Osteoblast (primary cell): ENCODE measurements around the gene OVOL2. TPM values are rescaled to one million over a fixed set of nuclear protein-coding genes. Genes with fewer than 3 reads are reported as not detected.
"Not testable (repeated sequence)": the region's sequence is repeated elsewhere in the genome, so short reads cannot be mapped to it uniquely, and the experiment has no call there.

Experiments
- DNase-seq: peaks from one replicate; pipeline ENCODE4 v3.0.0; 2011; ENCODE audit warnings: low spot score, mixed read lengths; ENCODE audit not compliant: insufficient read length; ENCODE audit errors: missing footprints
- H2AFZ ChIP-seq: 2 replicates; pipeline ENCODE4 v1.6.0; 2011; ENCODE audit warnings: mild to moderate bottlenecking, low read length
- H3K27ac ChIP-seq: 2 replicates; pipeline ENCODE4 v1.5.1; 2011; ENCODE audit warnings: mild to moderate bottlenecking, low read depth, low read length, moderate library complexity
- H3K27me3 ChIP-seq: 2 replicates; pipeline ENCODE4 v1.6.0; 2012; ENCODE audit warnings: mild to moderate bottlenecking, control low read depth, inconsistent platforms, low read length, moderate library complexity; ENCODE audit not compliant: insufficient read depth
- H3K36me3 ChIP-seq: 2 replicates; pipeline ENCODE4 v1.5.1; 2011; ENCODE audit warnings: mild to moderate bottlenecking, low read length, control low read depth, moderate library complexity; ENCODE audit not compliant: insufficient read depth
- H3K4me1 ChIP-seq: 2 replicates; pipeline ENCODE4 v1.5.1; 2011; ENCODE audit warnings: mild to moderate bottlenecking, low read length, control low read depth, moderate library complexity; ENCODE audit not compliant: insufficient read depth
- H3K4me2 ChIP-seq: 2 replicates; pipeline ENCODE4 v1.6.0; 2011; ENCODE audit warnings: mild to moderate bottlenecking, low read length; ENCODE audit not compliant: insufficient read depth
- H3K4me3 ChIP-seq: fragments of 200-600 bp; sonication (generic); 3 replicates; pipeline ENCODE4 v1.5.1; 2012; ENCODE audit warnings: mild to moderate bottlenecking, low read length, inconsistent platforms; ENCODE audit not compliant: insufficient read depth
- H3K79me2 ChIP-seq: 2 replicates; pipeline ENCODE4 v1.6.0; 2012; ENCODE audit warnings: mild to moderate bottlenecking, low read length, control low read depth, inconsistent platforms; ENCODE audit not compliant: insufficient read depth
- H3K9me3 ChIP-seq: 2 replicates; pipeline ENCODE4 v1.5.1; 2011; ENCODE audit warnings: low read depth, low read length, control low read depth
- H4K20me1 ChIP-seq: 2 replicates; pipeline ENCODE4 v1.6.0; 2012; ENCODE audit warnings: mild to moderate bottlenecking, low read length, control low read depth; ENCODE audit not compliant: insufficient read depth
- CTCF ChIP-seq: IDR thresholded peaks from 2 replicates; pipeline ENCODE4 v1.5.1; 2011; ENCODE audit warnings: mild to moderate bottlenecking, low read depth, low read length, moderate library complexity; ENCODE audit errors: extremely low read depth
- total RNA-seq: library from RNA; depleted of rRNA; stranded (reverse); fragments of >200 nt; gene quantifications from 2 replicates; pipeline ENCODE4 v1.2.3, GENCODE V29; 2012

OVOL2 gene
- total RNA-seq, result not detected in 2 replicates

GRCh38 chr20:18057101-18057993 is at the start of gene OVOL2:
Gene OVOL2 (minus strand): TSS chr20:18057916. CDS start chr20:18057634, 282 bp downstream.
- peak; percentile 86 for DNase-seq

DNA sequence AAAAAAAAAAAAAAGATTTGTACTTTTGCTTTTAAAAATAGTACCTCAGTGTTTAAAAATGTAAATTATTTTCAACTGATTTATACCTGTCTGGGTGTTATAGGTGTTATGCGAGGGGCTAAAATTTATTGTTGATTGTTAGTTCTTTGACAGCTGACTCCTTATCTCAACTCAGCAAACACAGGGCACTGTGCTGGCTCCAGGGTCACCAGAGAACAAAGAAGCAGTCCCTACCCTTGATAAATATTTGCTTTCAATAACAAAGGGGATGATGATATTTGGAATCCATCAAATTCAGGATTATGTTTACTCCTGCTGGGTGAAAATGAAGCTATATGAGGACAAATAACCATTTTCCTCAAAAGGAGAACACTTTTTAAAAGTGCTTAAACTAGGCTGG is 45.8 kb upstream of the OVOL2 start:
- TF ChIP-seq CTCF, result no peak
- H3K27me3 ChIP-seq, result no peaks in the 10 kb centered on the region
- no peaks in the 10 kb centered on the region for H3K4me1 ChIP-seq
- no peaks in the 10 kb centered on the region for H3K9me3 ChIP-seq
- H3K79me2 ChIP-seq, result no peaks in the 10 kb centered on the region
- H3K27ac ChIP-seq, result no peak overlapping the region
- H2AFZ ChIP-seq, result no peak overlapping the region
- H3K4me2 ChIP-seq, result no peak overlapping the region
- no peaks in the 10 kb centered on the region for H3K36me3 ChIP-seq
- DNase-seq, result no peak
- no peak overlapping the region for H3K4me3 ChIP-seq
- H4K20me1 ChIP-seq, result no peaks in the 10 kb centered on the region

More at GRCh38 chr20:18057101-18057993, at the start of gene OVOL2:
- Histone ChIP-seq H3K4me1 (no peaks in the 10 kb centered on the region), H3K4me2 (no peak within 1 kb of the TSS), H3K36me3 (no peaks in the 10 kb centered on the region), H3K27ac (no peak within 1 kb of the TSS), H4K20me1 (no peaks in the 10 kb centered on the region), H2AFZ (no peak within 1 kb of the TSS), H3K79me2 (no peaks in the 10 kb centered on the region), H3K9me3 (no peaks in the 10 kb centered on the region), H3K27me3 (peaks cover 73% of the 10 kb centered on the region), H3K4me3 (no peak within 1 kb of the TSS)
- no peak for TF ChIP-seq CTCF

DNA sequence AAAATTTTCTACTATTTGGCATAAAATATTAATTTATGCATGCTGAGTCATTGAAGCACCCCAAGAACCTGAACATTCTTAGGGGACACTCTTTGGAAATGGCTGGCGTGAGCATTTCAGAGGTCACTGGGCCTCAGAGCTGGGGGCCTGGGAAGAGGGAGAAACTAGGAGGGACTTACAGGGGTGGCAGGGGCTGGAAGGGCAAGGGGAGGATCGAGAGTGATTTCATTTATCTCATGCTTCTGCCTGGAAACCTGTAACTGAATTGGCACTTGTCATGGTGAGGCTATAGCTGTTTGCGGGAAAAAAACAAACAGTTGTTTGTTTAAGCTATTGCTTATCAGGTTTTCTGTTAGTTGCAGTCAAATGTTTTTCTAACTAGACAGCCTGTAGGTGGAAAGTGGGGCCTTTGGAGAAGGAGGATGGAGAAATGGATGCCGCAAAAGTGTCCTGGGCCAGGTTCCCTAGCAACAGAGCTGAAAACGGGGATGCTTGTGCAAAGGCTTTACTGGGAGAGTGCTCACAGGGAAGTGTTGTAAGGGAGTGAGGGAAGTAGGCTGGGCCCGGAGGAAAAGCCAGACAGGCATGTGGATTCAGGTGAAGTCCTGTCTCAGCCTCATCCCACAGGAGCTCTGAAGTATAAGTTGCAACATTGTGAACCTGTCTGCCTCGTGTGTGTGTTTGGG is 43.6 kb upstream of the OVOL2 start:
- no peak for TF ChIP-seq CTCF
- no peaks in the 10 kb centered on the region for H3K4me1 ChIP-seq
- DNase-seq, result no peak
- no peaks in the 10 kb centered on the region for H3K79me2 ChIP-seq
- H3K4me2 ChIP-seq, result no peak overlapping the region
- no peak overlapping the region for H3K4me3 ChIP-seq
- no peak overlapping the region for H3K27ac ChIP-seq
- no peak overlapping the region for H2AFZ ChIP-seq
- H3K36me3 ChIP-seq, result no peaks in the 10 kb centered on the region
- no peaks in the 10 kb centered on the region for H4K20me1 ChIP-seq
- no peaks in the 10 kb centered on the region for H3K9me3 ChIP-seq
- no peaks in the 10 kb centered on the region for H3K27me3 ChIP-seq

DNA sequence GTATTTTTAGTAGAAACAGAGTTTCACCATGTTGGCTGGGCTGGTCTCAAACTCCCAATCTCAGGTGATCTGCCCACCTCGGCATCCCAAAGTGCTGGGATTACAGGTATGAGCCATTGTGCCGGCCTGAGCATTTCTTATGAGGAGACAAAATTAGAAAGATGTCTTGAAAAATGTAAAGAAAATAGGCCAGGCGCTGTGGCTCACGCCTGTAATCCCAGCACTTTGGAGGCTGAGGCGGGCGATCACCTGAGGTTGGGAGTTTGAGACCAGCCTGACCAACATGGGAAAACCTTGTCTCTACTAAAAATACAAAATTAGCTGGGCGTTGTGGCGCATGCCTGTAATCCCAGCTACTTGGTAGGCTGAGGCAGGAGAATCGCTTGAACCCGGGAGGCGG is 42.9 kb upstream of the OVOL2 start:
- not testable (repeated sequence) for DNase-seq, H3K4me2 ChIP-seq, H3K36me3 ChIP-seq, H2AFZ ChIP-seq, H3K4me3 ChIP-seq, H3K27ac ChIP-seq, H3K79me2 ChIP-seq, H3K4me1 ChIP-seq, H4K20me1 ChIP-seq, H3K9me3 ChIP-seq, H3K27me3 ChIP-seq
